ENCODE results near the gene NISCH.

GRCh38 chr3:52518723-52519444 lies 63.5 kb downstream of the NISCH start:
- TF ChIP-seq ZFP30 (CRISPR knock-in tag; IDR thresholded peaks at IDR 0.05) (no peak), PPARA (CRISPR knock-in tag; IDR thresholded peaks at IDR 0.05; ENCODE audit: borderline replicate concordance) (no peak), ZC3H10 (CRISPR knock-in tag; IDR thresholded peaks at IDR 0.05) (no peak), CSDC2 (CRISPR knock-in tag; IDR thresholded peaks at IDR 0.05) (no peak), RARB (CRISPR knock-in tag; IDR thresholded peaks at IDR 0.05) (no peak), TCF4 (CRISPR knock-in tag; IDR thresholded peaks at IDR 0.05; ENCODE audit: borderline replicate concordance) (no peak), PATZ1 (CRISPR knock-in tag; IDR thresholded peaks at IDR 0.05; ENCODE audit: borderline replicate concordance) (no peak), ZNF70 (CRISPR knock-in tag; IDR thresholded peaks at IDR 0.05) (no peak), ZNF8 (CRISPR knock-in tag; IDR thresholded peaks at IDR 0.05) (no peak)

Measured in SK-N-SH treated with all-trans-retinoic acid at 6 μM for 48 hours (cell line).